HCT116 (cell line): ENCODE measurements around the gene CCR5AS.

ENCODE experiments used
- ATAC-seq: fragments of 200-7000 bp; cut with Tn5 transposase; 2 replicates; pipeline ENCODE4 v1.9.1; 2020; ENCODE audit warnings: mild to moderate bottlenecking, moderate library complexity
- BruUV-seq: library from RNA; stranded (reverse); fragments of 400-500 nt; replicated peaks from 2 replicates; lab custom pipeline; 2021; lab: Mats Ljungman, UMichigan
- CTCF ChIA-PET: fragments of 300-600 bp; sonication (Branson Sonifier 250); formaldehyde crosslinking; loops from one replicate; lab custom pipeline; 2021; ENCODE audit warnings: antibody characterized with exemption; lab: Charles Lee
- POLR2A ChIA-PET: fragments of 300-600, 350-600 bp; sonication (Branson Sonifier 250); formaldehyde crosslinking; loops from one replicate; lab custom pipeline; 2021; ENCODE audit warnings: antibody characterized with exemption; lab: Charles Lee
- RAD21 ChIA-PET, 2 experiments: fragments of 300-600 bp; sonication (Branson Sonifier 250); formaldehyde crosslinking; loops; one replicate each; lab custom pipeline; 2023; ENCODE audit warnings: low total read pairs in 2 of 2; ENCODE audit not compliant: uncharacterized antibody in 2 of 2, unreplicated experiment in 2 of 2, low non-redundant PET in 1 of 2; lab: Charles Lee
- DNase-seq: peaks from one replicate; pipeline ENCODE4 v3.0.0-alpha.2; 2010; ENCODE audit warnings: low read depth, low spot score
- H2AFZ ChIP-seq: fragments of 200-600 bp; shearing (Covaris generic), sonication (generic); 2 replicates; pipeline ENCODE4 v1.6.1; 2017; ENCODE audit warnings: low read depth, mixed run types, mixed read lengths, antibody characterized with exemption, low read length; ENCODE audit not compliant: poor library complexity, severe bottlenecking
- H3K27ac ChIP-seq: 2 replicates; pipeline ENCODE4 v1.5.1; 2012; ENCODE audit warnings: low read depth, low read length
- H3K27me3 ChIP-seq: fragments of 200-600 bp; sonication (generic); 2 replicates; pipeline ENCODE4 v1.6.1; 2016; ENCODE audit warnings: mixed run types, low read length, mixed read lengths; ENCODE audit not compliant: insufficient read depth
- H3K36me3 ChIP-seq, 2 experiments: fragments of 200-500 bp in 1 of 2; fragments of 200-600 bp in 1 of 2; sonication (Bioruptor generic) in 1 of 2; sonication (generic) in 1 of 2; 2 replicates each; pipeline versions ENCODE4 v1.5.1 to v1.6.1; 2014 to 2016; ENCODE audit warnings: low read length in 2 of 2, inconsistent platforms in 1 of 2, mixed read lengths in 1 of 2, mixed run types in 1 of 2; ENCODE audit not compliant: insufficient read depth in 2 of 2, control insufficient read depth in 1 of 2
- H3K4me1 ChIP-seq, 2 experiments: fragments of 200-600 bp in 1 of 2; sonication (generic) in 1 of 2; 2 replicates each; pipeline versions ENCODE4 v1.5.1 to v1.6.1; 2012 to 2017; ENCODE audit warnings: low read length in 2 of 2, inconsistent platforms in 1 of 2, mild to moderate bottlenecking in 1 of 2, mixed read lengths in 1 of 2, mixed run types in 1 of 2, moderate library complexity in 1 of 2; ENCODE audit not compliant: insufficient read depth in 2 of 2, control insufficient read depth in 1 of 2
- H3K4me2 ChIP-seq: fragments of 200-600 bp; sonication (generic); 2 replicates; pipeline ENCODE4 v1.6.1; 2017; ENCODE audit warnings: mixed run types, low read length, mixed read lengths
- H3K4me3 ChIP-seq, 2 experiments: fragments of 200-600 bp in 1 of 2; sonication (generic) in 1 of 2; replicated peaks in 1 of 2; 2 replicates each; pipeline ENCODE4 v1.5.1; 2011 to 2016; ENCODE audit warnings: low read length in 2 of 2, control low read depth in 1 of 2, low read depth in 1 of 2, mild to moderate bottlenecking in 1 of 2, mixed read lengths in 1 of 2, mixed run types in 1 of 2
- H3K79me2 ChIP-seq: fragments of 200-600 bp; sonication (generic); 2 replicates; pipeline ENCODE4 v1.6.1; 2017; ENCODE audit warnings: mild to moderate bottlenecking, mixed run types, low read length, moderate library complexity, mixed read lengths; ENCODE audit not compliant: insufficient read depth
- H3K9ac ChIP-seq: fragments of 200-600 bp; sonication (generic); 2 replicates; pipeline ENCODE4 v1.6.1; 2016; ENCODE audit warnings: low read length, mixed read lengths
- H3K9me2 ChIP-seq: fragments of 200-600 bp; sonication (generic), shearing (Covaris generic); 2 replicates; pipeline ENCODE4 v1.6.1; 2017; ENCODE audit warnings: mixed run types, mild to moderate bottlenecking, moderate library complexity; ENCODE audit not compliant: insufficient read depth
- H3K9me3 ChIP-seq, 2 experiments: fragments of 200-500 bp in 1 of 2; fragments of 200-600 bp in 1 of 2; sonication (Bioruptor generic) in 1 of 2; sonication (generic) in 1 of 2; 2 replicates each; pipeline ENCODE4 v1.6.1; 2014 to 2017; ENCODE audit warnings: low read length in 2 of 2, mixed read lengths in 2 of 2, inconsistent platforms in 1 of 2, low read depth in 1 of 2, mild to moderate bottlenecking in 1 of 2, mixed run types in 1 of 2, moderate library complexity in 1 of 2; ENCODE audit not compliant: control insufficient read depth in 1 of 2, insufficient read depth in 1 of 2
- H4K20me1 ChIP-seq: fragments of 200-600 bp; sonication (generic), shearing (Covaris generic); 2 replicates; pipeline ENCODE4 v1.6.1; 2017; ENCODE audit warnings: mixed run types, mild to moderate bottlenecking, moderate library complexity; ENCODE audit not compliant: insufficient read depth
- CTCF ChIP-seq, 3 experiments: fragments of 200-600 bp in 1 of 3; sonication (generic) in 1 of 3; IDR thresholded peaks in 2 of 3; conservative IDR thresholded peaks in 1 of 3; 2 replicates each; pipeline ENCODE4 v1.5.1; 2012 to 2017; ENCODE audit warnings: low read depth in 2 of 3, low read length in 2 of 3, antibody characterized with exemption in 1 of 3, borderline replicate concordance in 1 of 3, control low read depth in 1 of 3, mild to moderate bottlenecking in 1 of 3, mixed read lengths in 1 of 3, mixed run types in 1 of 3, moderate library complexity in 1 of 3; ENCODE audit not compliant: insufficient read depth in 1 of 3
- EGR1 ChIP-seq: IDR thresholded peaks from 2 replicates; pipeline ENCODE4 v1.6.1; 2012; ENCODE audit warnings: low read depth
- EZH2 ChIP-seq: fragments of 200-600 bp; sonication (generic); IDR thresholded peaks from 2 replicates; pipeline ENCODE4 v1.6.1; 2017; ENCODE audit warnings: antibody characterized with exemption, mixed run types
- MAX ChIP-seq: IDR thresholded peaks from 2 replicates; pipeline ENCODE4 v1.6.1; 2012
- POLR2A ChIP-seq: IDR thresholded peaks from 2 replicates; pipeline ENCODE4 v1.7.0; 2011; ENCODE audit warnings: borderline replicate concordance; ENCODE audit not compliant: insufficient read depth, insufficient read length; ENCODE audit errors: extremely low read depth
- SRF ChIP-seq: IDR thresholded peaks from 2 replicates; pipeline ENCODE4 v1.6.1; 2012; ENCODE audit warnings: low read depth
- ZNF274 ChIP-seq: fragments of 200-500 bp; sonication (Bioruptor generic); IDR thresholded peaks from 2 replicates; pipeline ENCODE4 v1.6.1; 2014; ENCODE audit warnings: mild to moderate bottlenecking, low read depth, low read length, inconsistent platforms
- intact Hi-C: fragments of 100-400 bp; cut with micrococcal nuclease; formaldehyde crosslinking; loops from 2 replicates; pipeline ENCODE4 v1.10.0; 2022

CCR5AS gene

GRCh38 chr3:46412786-46413298 is 6.0 kb upstream of the CCR5AS start:
- ChIA-PET CTCF (no interaction called here), RAD21 (no interaction called here), POLR2A (no interaction called here)
- Histone ChIP-seq H3K4me2 (no peak overlapping the region), H3K27ac (no peak overlapping the region), H2AFZ (no peak overlapping the region), H3K4me3 (no peak overlapping the region), H3K9me2 (no peaks in the 10 kb centered on the region), H3K9ac (no peak overlapping the region), H3K4me1 (no peaks in the 10 kb centered on the region), H3K9me3 (no peaks in the 10 kb centered on the region), H4K20me1 (no peaks in the 10 kb centered on the region), H3K36me3 (no peaks in the 10 kb centered on the region), H3K79me2 (no peaks in the 10 kb centered on the region), H3K27me3 (no peaks in the 10 kb centered on the region)
- intact Hi-C loops, result no loop called here
- TF ChIP-seq EGR1, result no peak
- TF ChIP-seq EZH2, result no peak
- no peak for TF ChIP-seq MAX
- no peak for TF ChIP-seq POLR2A
- no peak for TF ChIP-seq ZNF274
- DNase-seq, result no peak
- ATAC-seq, result no peak
- BruUV-seq, result no TSS peak

- intact Hi-C loops, result no loop called here
- CTCF ChIA-PET, result interaction anchor here (0.7 to 0.8 kb wide), 2 partner anchors 8 to 40 kb away, joined by 3 read pairs; partner anchors contain the start of gene CCR5
Measured at GRCh38 chr3:46411271-46411670, 4.4 kb upstream of the CCR5AS start.

More at GRCh38 chr3:46411271-46411670, 4.4 kb upstream of the CCR5AS start:
- Histone ChIP-seq H3K79me2 (no peaks in the 10 kb centered on the region), H3K4me2 (no peak overlapping the region), H4K20me1 (no peaks in the 10 kb centered on the region), H3K27ac (no peak overlapping the region), H3K4me3 (no peak overlapping the region), H3K36me3 (no peaks in the 10 kb centered on the region), H3K4me1 (peaks cover 0 to 10% of the 10 kb centered on the region in 2 experiments; a peak in 1 of 4 replicates), H3K9ac (no peak overlapping the region), H2AFZ (no peak overlapping the region), H3K9me2 (no peaks in the 10 kb centered on the region), H3K9me3 (no peaks in the 10 kb centered on the region), H3K27me3 (no peaks in the 10 kb centered on the region)
- ChIA-PET RAD21 (no interaction called here), POLR2A (no interaction called here)
- DNase-seq (no peak), ATAC-seq (no peak)
- TF ChIP-seq CTCF (IDR thresholded peaks at IDR 0.05 in 2 of 3, conservative IDR thresholded peaks at IDR 0.05 in 1 of 3; ENCODE audit: borderline replicate concordance in 1 of 3, insufficient read depth in 1 of 3, low read depth in 2 of 3, low read length in 2 of 3) (peak in 2 of 3 experiments; percentile 12 to 35; a peak in 3 of 6 replicates), SRF (no peak)
- no TSS peak for BruUV-seq
